ENCODE results near the gene TXNL4A. TPM values are rescaled to one million over a fixed set of nuclear protein-coding genes. Genes with fewer than 3 reads are reported as not detected.
A peak's percentile ranks its signal among the peaks of the same experiment; 100 is the strongest.
"Not testable (repeated sequence)": the region's sequence is repeated elsewhere in the genome, so short reads cannot be mapped to it uniquely, and the experiment has no call there.

Gene TXNL4A
- total RNA-seq = 100 to 1,000 TPM; 169 to 175 TPM

GRCh38 chr18:79988451-79989194 lies at the start of gene TXNL4A:
Gene TXNL4A, minus strand, starts transcription at chr18:79988563. Its CDS starts 171 bp downstream, at chr18:79988392.
- DNase-seq = peak; percentile 90
- POLR2A ChIA-PET = interaction anchor here (0.7 to 2.4 kb wide), 5 partner anchors 16 to 310 kb away, joined by 3 to 12 read pairs (median 6); partner anchors contain the start of genes RBFA and SLC66A2
- Mint-ChIP-seq H3K4me3 (peak within 1 kb of the TSS; percentile 94), H3K9me3 (no peaks in the 10 kb centered on the region), H3K4me1 (ENCODE audit: low read depth) (peaks cover 30% of the 10 kb centered on the region), H3K27ac (peak within 1 kb of the TSS; percentile 92), H3K27me3 (no peaks in the 10 kb centered on the region), H3K36me3 (peaks cover 19% of the 10 kb centered on the region)
- CTCF ChIA-PET = interaction anchor here (1.3 to 1.4 kb wide), 2 partner anchors 36 to 171 kb away, joined by 3 read pairs; no protein-coding TSS in a partner anchor
- intact Hi-C loops (cut with micrococcal nuclease) = loop anchor here (1.0 to 2.0 kb wide), 5 partner anchors 38 to 309 kb away; partner anchors contain the start of genes ADNP2, CTDP1 and SLC66A2

- no peaks in the 10 kb centered on the region for H3K27me3 Mint-ChIP-seq
- DNase-seq = no peak
- peaks cover 39% of the 10 kb centered on the region for H3K36me3 Mint-ChIP-seq
These were observed 48.9 kb upstream of the TXNL4A start for GRCh38 chr18:80037300-80037699.

GRCh38 chr18:80035997-80036396 lies 47.6 kb upstream of the TXNL4A start:
- intact Hi-C loops (cut with micrococcal nuclease) = loop anchor here (2.0 kb wide), 1 partner anchor 111 kb away; no protein-coding TSS in a partner anchor
- peaks cover 34% of the 10 kb centered on the region for H3K36me3 Mint-ChIP-seq
- H3K4me1 Mint-ChIP-seq (ENCODE audit: low read depth) = peaks cover 22% of the 10 kb centered on the region
- no peak overlapping the region for H3K27ac Mint-ChIP-seq
- CTCF ChIA-PET = no interaction called here
- H3K4me3 Mint-ChIP-seq = peak overlapping the region; percentile 89
- POLR2A ChIA-PET = no interaction called here
- H3K9me3 Mint-ChIP-seq = no peaks in the 10 kb centered on the region
- H3K27me3 Mint-ChIP-seq = no peaks in the 10 kb centered on the region
- DNase-seq = no peak

More at GRCh38 chr18:80037300-80037699, 48.9 kb upstream of the TXNL4A start:
- H3K4me3 Mint-ChIP-seq = no peak overlapping the region
- H3K27ac Mint-ChIP-seq = no peak overlapping the region
- ChIA-PET CTCF (interaction anchor here (0.6 kb wide), 1 partner anchor 244 kb away, joined by 3 read pairs; no protein-coding TSS in a partner anchor), POLR2A (no interaction called here)
- peaks cover 25% of the 10 kb centered on the region for H3K4me1 Mint-ChIP-seq (ENCODE audit: low read depth)
- intact Hi-C loops (cut with micrococcal nuclease) = no loop called here
- H3K9me3 Mint-ChIP-seq = no peaks in the 10 kb centered on the region

GRCh38 chr18:80034852-80035406 lies 46.6 kb upstream of the TXNL4A start:
- Mint-ChIP-seq H3K4me1 (ENCODE audit: low read depth) (peaks cover 22% of the 10 kb centered on the region), H3K27ac (peak overlapping the region; percentile 82), H3K36me3 (peaks cover 25% of the 10 kb centered on the region), H3K4me3 (peak overlapping the region; percentile 89), H3K9me3 (no peaks in the 10 kb centered on the region), H3K27me3 (no peaks in the 10 kb centered on the region)
- POLR2A ChIA-PET = interaction anchor here (1.1 to 2.6 kb wide), 2 partner anchors 47 to 75 kb away, joined by 3 to 10 read pairs; partner anchors contain the start of gene TXNL4A
- no peak for DNase-seq
- intact Hi-C loops (cut with micrococcal nuclease) = loop anchor here (1.0 to 5.0 kb wide), 7 partner anchors 74 to 966 kb away; partner anchors contain the start of genes ADNP2, ATP9B, CTDP1 and NFATC1
- CTCF ChIA-PET = interaction anchor here (0.5 to 1.1 kb wide), 5 partner anchors 47 to 124 kb away, joined by 3 to 4 read pairs (median 3); partner anchors contain the start of gene ADNP2

GRCh38 chr18:80034068-80034851 lies 45.9 kb upstream of the TXNL4A start, which contains the start of gene RBFA:
Gene RBFA, plus strand, starts transcription at chr18:80034434. Its CDS starts 62 bp downstream, at chr18:80034496.
- peaks cover 3% of the 10 kb centered on the region for H3K9me3 Mint-ChIP-seq
- no peaks in the 10 kb centered on the region for H3K27me3 Mint-ChIP-seq
- peaks cover 22% of the 10 kb centered on the region for H3K4me1 Mint-ChIP-seq (ENCODE audit: low read depth)
- CTCF ChIA-PET = interaction anchor here (0.6 to 1.1 kb wide), 3 partner anchors 47 to 74 kb away, joined by 3 to 4 read pairs (median 3); partner anchors contain the start of gene ADNP2
- DNase-seq = peak; percentile 100
- POLR2A ChIA-PET = interaction anchor here (0.7 to 2.6 kb wide), 5 partner anchors 12 to 85 kb away, joined by 3 to 10 read pairs (median 3); partner anchors contain the start of gene TXNL4A
- peak within 1 kb of the TSS; percentile 89 for H3K4me3 Mint-ChIP-seq
- peaks cover 22% of the 10 kb centered on the region for H3K36me3 Mint-ChIP-seq
- intact Hi-C loops (cut with micrococcal nuclease) = loop anchor here (1.0 to 5.0 kb wide), 7 partner anchors 75 to 965 kb away; partner anchors contain the start of genes ADNP2, ATP9B, CTDP1 and NFATC1
- H3K27ac Mint-ChIP-seq = peak within 1 kb of the TSS; percentile 82

- ChIA-PET CTCF (no interaction called here), POLR2A (interaction anchor here (0.7 to 2.6 kb wide), 4 partner anchors 12 to 84 kb away, joined by 3 to 10 read pairs (median 4); partner anchors contain the start of gene TXNL4A)
- DNase-seq = no peak
- Mint-ChIP-seq H3K36me3 (peaks cover 16% of the 10 kb centered on the region), H3K9me3 (peaks cover 4% of the 10 kb centered on the region), H3K27ac (peak overlapping the region; percentile 82), H3K27me3 (no peaks in the 10 kb centered on the region), H3K4me1 (ENCODE audit: low read depth) (peaks cover 22% of the 10 kb centered on the region), H3K4me3 (peak overlapping the region; percentile 89)
- intact Hi-C loops (cut with micrococcal nuclease) = loop anchor here (1.0 to 5.0 kb wide), 8 partner anchors 45 to 964 kb away; partner anchors contain the start of genes ADNP2, ATP9B, CTDP1 and NFATC1
These were observed 45.1 kb upstream of the TXNL4A start for GRCh38 chr18:80033181-80034067.

- Mint-ChIP-seq H3K27ac (no peak overlapping the region), H3K27me3 (no peaks in the 10 kb centered on the region), H3K9me3 (peaks cover 35% of the 10 kb centered on the region), H3K36me3 (peaks cover 30% of the 10 kb centered on the region), H3K4me1 (ENCODE audit: low read depth) (peaks cover 7% of the 10 kb centered on the region), H3K4me3 (no peak overlapping the region)
- intact Hi-C loops (cut with micrococcal nuclease) = loop anchor here (5.0 kb wide), 1 partner anchor 632 kb away; the partner anchor contains the start of gene NFATC1
- ChIA-PET POLR2A (no interaction called here), CTCF (no interaction called here)
- DNase-seq = no peak
These were observed 41.3 kb upstream of the TXNL4A start for GRCh38 chr18:80029690-80030089.

- H3K9me3 Mint-ChIP-seq = peaks cover 53% of the 10 kb centered on the region
- intact Hi-C loops (cut with micrococcal nuclease); H3K27me3 Mint-ChIP-seq; H3K27ac Mint-ChIP-seq; DNase-seq; H3K4me1 Mint-ChIP-seq (ENCODE audit: low read depth); POLR2A ChIA-PET; H3K4me3 Mint-ChIP-seq; CTCF ChIA-PET: not testable (repeated sequence)
- peaks cover 44% of the 10 kb centered on the region for H3K36me3 Mint-ChIP-seq
These were observed 39.4 kb upstream of the TXNL4A start for GRCh38 chr18:80027719-80028118.

GRCh38 chr18:80026363-80026762 lies 38.0 kb upstream of the TXNL4A start:
- ChIA-PET POLR2A (no interaction called here), CTCF (interaction anchor here (1.0 kb wide), 1 partner anchor 133 kb away, joined by 3 read pairs; no protein-coding TSS in a partner anchor)
- DNase-seq = no peak
- Mint-ChIP-seq H3K4me3 (no peak overlapping the region), H3K4me1 (ENCODE audit: low read depth) (no peaks in the 10 kb centered on the region), H3K27me3 (no peaks in the 10 kb centered on the region), H3K27ac (no peak overlapping the region), H3K9me3 (peaks cover 65% of the 10 kb centered on the region), H3K36me3 (peaks cover 52% of the 10 kb centered on the region)
- intact Hi-C loops (cut with micrococcal nuclease) = no loop called here

- no peak overlapping the region for H3K4me3 Mint-ChIP-seq
These were observed 34.8 kb upstream of the TXNL4A start for GRCh38 chr18:80023173-80023572.

More at GRCh38 chr18:80023173-80023572, 34.8 kb upstream of the TXNL4A start:
- H3K27me3 Mint-ChIP-seq = no peaks in the 10 kb centered on the region
- no peaks in the 10 kb centered on the region for H3K4me1 Mint-ChIP-seq (ENCODE audit: low read depth)
- DNase-seq = peak; percentile 25
- H3K27ac Mint-ChIP-seq = no peak overlapping the region
- intact Hi-C loops (cut with micrococcal nuclease) = no loop called here
- peaks cover 79% of the 10 kb centered on the region for H3K9me3 Mint-ChIP-seq
- peaks cover 57% of the 10 kb centered on the region for H3K36me3 Mint-ChIP-seq
- POLR2A ChIA-PET = no interaction called here
- CTCF ChIA-PET = interaction anchor here (0.7 kb wide), 1 partner anchor 229 kb away, joined by 3 read pairs; no protein-coding TSS in a partner anchor
